Mammary epithelial cell (primary cell): ENCODE measurements around the gene LRRC47.

Source experiments
- CTCF ChIP-seq, 2 donors: IDR thresholded peaks in 1 of 2; conservative IDR thresholded peaks in 1 of 2; 2 replicates each; pipeline ENCODE4 v1.5.1; 2011 to 2012; ENCODE audit warnings: inconsistent platforms in 2 of 2, low read length in 2 of 2, mild to moderate bottlenecking in 2 of 2, control low read depth in 1 of 2, low read depth in 1 of 2; ENCODE audit not compliant: insufficient read depth in 1 of 2; ENCODE audit errors: extremely low read depth in 1 of 2
- EZH2 ChIP-seq: IDR thresholded peaks from 2 replicates; pipeline ENCODE4 v1.6.1; 2012; ENCODE audit warnings: low read length, inconsistent platforms, borderline replicate concordance

DNA sequence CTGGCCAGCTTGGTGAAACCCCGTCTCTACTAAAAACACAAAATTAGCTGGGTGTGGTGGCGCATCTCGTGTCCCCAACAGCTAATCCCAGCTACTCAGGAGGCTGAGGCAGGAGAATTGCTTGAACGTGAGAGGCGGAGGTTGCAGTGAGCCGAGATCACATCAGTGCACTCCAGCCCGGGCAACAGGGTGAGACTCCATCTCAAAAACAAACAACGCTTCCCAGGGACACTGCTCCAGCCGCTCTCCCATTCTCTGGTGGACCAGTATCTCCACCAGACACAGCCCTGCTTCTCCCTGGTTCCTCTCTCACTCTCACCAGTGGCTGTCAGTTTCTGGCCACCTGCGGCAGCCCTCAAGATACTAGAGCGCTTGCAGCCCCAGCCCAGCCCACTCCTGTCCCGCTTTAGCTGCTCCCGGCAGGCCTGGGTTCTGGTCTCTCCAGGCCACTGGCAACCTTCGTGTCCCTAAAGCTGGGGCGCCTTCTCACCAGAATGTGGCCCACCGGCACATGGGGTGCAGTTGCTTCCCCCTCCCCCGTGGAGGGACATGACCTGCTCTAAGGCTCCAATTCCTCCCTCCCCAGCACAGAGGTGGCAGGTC is 20.9 kb upstream of the LRRC47 start:
- TF ChIP-seq EZH2 = no peak
- TF ChIP-seq CTCF (conservative IDR thresholded peaks at IDR 0.05 in 1 of 2, IDR thresholded peaks at IDR 0.05 in 1 of 2; ENCODE audit: extremely low read depth in 1 of 2, insufficient read depth in 1 of 2, low read depth in 1 of 2, low read length in 2 of 2) = no peak
